ENCODE data around the gene TBC1D9.
"Not testable (repeated sequence)": the region's sequence is repeated elsewhere in the genome, so short reads cannot be mapped to it uniquely, and the experiment has no call there.

The TBC1D9 gene

GRCh38 chr4:140756319-140757231 lies at the start of gene TBC1D9:
Gene TBC1D9, minus strand, starts transcription at chr4:140756385. Its CDS starts 340 bp downstream, at chr4:140756045.
- no peaks in the 10 kb centered on the region for H3K4me1 ChIP-seq (ENCODE audit: control insufficient read depth, insufficient read depth, low read length)
- H3K9me3 ChIP-seq (ENCODE audit: control insufficient read depth, low read length) = no peaks in the 10 kb centered on the region
- H3K9ac ChIP-seq (ENCODE audit: low read length) = peak within 1 kb of the TSS; percentile 88
- H3K27me3 ChIP-seq (ENCODE audit: control insufficient read depth, insufficient read depth, low read length) = no peaks in the 10 kb centered on the region
- no peaks in the 10 kb centered on the region for H3K36me3 ChIP-seq (ENCODE audit: control insufficient read depth, insufficient read depth, low read length)
- H3K4me3 ChIP-seq (ENCODE audit: low read length) = peak within 1 kb of the TSS; percentile 66

GRCh38 chr4:140805293-140805692 lies 49.1 kb upstream of the TBC1D9 start:
- Histone ChIP-seq H3K9ac (ENCODE audit: low read length) (no peak overlapping the region), H3K27me3 (ENCODE audit: control insufficient read depth, insufficient read depth, low read length) (no peaks in the 10 kb centered on the region), H3K4me3 (ENCODE audit: low read length) (no peak overlapping the region), H3K4me1 (ENCODE audit: control insufficient read depth, insufficient read depth, low read length) (no peaks in the 10 kb centered on the region), H3K36me3 (ENCODE audit: control insufficient read depth, insufficient read depth, low read length) (no peaks in the 10 kb centered on the region), H3K9me3 (ENCODE audit: control insufficient read depth, low read length) (no peaks in the 10 kb centered on the region)

DNA sequence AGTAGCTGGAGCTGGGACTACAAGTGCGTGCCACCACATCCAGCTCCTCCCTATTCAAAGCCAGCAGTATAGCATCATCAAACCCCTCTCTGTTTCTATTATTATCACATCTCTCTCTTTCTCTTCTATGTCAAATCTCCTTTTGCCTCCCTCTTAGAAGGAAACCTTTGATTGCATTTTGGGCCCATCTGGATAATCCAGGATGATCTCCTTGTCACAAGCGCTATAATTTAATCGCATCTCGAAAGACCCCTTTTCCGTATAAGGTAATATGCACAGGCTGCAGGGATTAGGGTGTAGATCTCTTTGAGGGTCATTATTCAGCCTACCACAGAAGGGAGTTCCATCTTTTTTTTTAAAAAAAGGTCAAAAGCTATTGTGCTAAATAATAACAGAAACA lies 46.4 kb upstream of the TBC1D9 start:
- no peaks in the 10 kb centered on the region for H3K27me3 ChIP-seq (ENCODE audit: control insufficient read depth, insufficient read depth, low read length)
- no peaks in the 10 kb centered on the region for H3K36me3 ChIP-seq (ENCODE audit: control insufficient read depth, insufficient read depth, low read length)
- no peak overlapping the region for H3K4me3 ChIP-seq (ENCODE audit: low read length)
- H3K4me1 ChIP-seq (ENCODE audit: control insufficient read depth, insufficient read depth, low read length) = no peaks in the 10 kb centered on the region
- no peak overlapping the region for H3K9ac ChIP-seq (ENCODE audit: low read length)
- H3K9me3 ChIP-seq (ENCODE audit: control insufficient read depth, low read length) = no peaks in the 10 kb centered on the region

- Histone ChIP-seq H3K36me3 (ENCODE audit: control insufficient read depth, insufficient read depth, low read length) (no peaks in the 10 kb centered on the region), H3K4me1 (ENCODE audit: control insufficient read depth, insufficient read depth, low read length) (no peaks in the 10 kb centered on the region), H3K4me3 (ENCODE audit: low read length) (no peak overlapping the region), H3K9me3 (ENCODE audit: control insufficient read depth, low read length) (no peaks in the 10 kb centered on the region), H3K9ac (ENCODE audit: low read length) (no peak overlapping the region), H3K27me3 (ENCODE audit: control insufficient read depth, insufficient read depth, low read length) (no peaks in the 10 kb centered on the region)
Observed at GRCh38 chr4:140800666-140801065, 44.5 kb upstream of the TBC1D9 start.

GRCh38 chr4:140799686-140800225 lies 43.6 kb upstream of the TBC1D9 start:
- H3K4me1 ChIP-seq (ENCODE audit: control insufficient read depth, insufficient read depth, low read length) = no peaks in the 10 kb centered on the region

GRCh38 chr4:140793291-140793690 lies 37.1 kb upstream of the TBC1D9 start:
- no peak overlapping the region for H3K9ac ChIP-seq (ENCODE audit: low read length)
- no peaks in the 10 kb centered on the region for H3K4me1 ChIP-seq (ENCODE audit: control insufficient read depth, insufficient read depth, low read length)
- no peak overlapping the region for H3K4me3 ChIP-seq (ENCODE audit: low read length)
- no peaks in the 10 kb centered on the region for H3K9me3 ChIP-seq (ENCODE audit: control insufficient read depth, low read length)
- H3K36me3 ChIP-seq (ENCODE audit: control insufficient read depth, insufficient read depth, low read length) = no peaks in the 10 kb centered on the region
- H3K27me3 ChIP-seq (ENCODE audit: control insufficient read depth, insufficient read depth, low read length) = no peaks in the 10 kb centered on the region

More at GRCh38 chr4:140799686-140800225, 43.6 kb upstream of the TBC1D9 start:
- no peak overlapping the region for H3K4me3 ChIP-seq (ENCODE audit: low read length)
- H3K9me3 ChIP-seq (ENCODE audit: control insufficient read depth, low read length) = no peaks in the 10 kb centered on the region
- no peaks in the 10 kb centered on the region for H3K27me3 ChIP-seq (ENCODE audit: control insufficient read depth, insufficient read depth, low read length)
- H3K36me3 ChIP-seq (ENCODE audit: control insufficient read depth, insufficient read depth, low read length) = no peaks in the 10 kb centered on the region
- H3K9ac ChIP-seq (ENCODE audit: low read length) = no peak overlapping the region

- no peaks in the 10 kb centered on the region for H3K4me1 ChIP-seq (ENCODE audit: control insufficient read depth, insufficient read depth, low read length)
- H3K9me3 ChIP-seq (ENCODE audit: control insufficient read depth, low read length) = no peaks in the 10 kb centered on the region
- no peaks in the 10 kb centered on the region for H3K36me3 ChIP-seq (ENCODE audit: control insufficient read depth, insufficient read depth, low read length)
- H3K4me3 ChIP-seq (ENCODE audit: low read length) = no peak overlapping the region
- no peaks in the 10 kb centered on the region for H3K27me3 ChIP-seq (ENCODE audit: control insufficient read depth, insufficient read depth, low read length)
- no peak overlapping the region for H3K9ac ChIP-seq (ENCODE audit: low read length)
Observed at GRCh38 chr4:140790765-140791164, 34.6 kb upstream of the TBC1D9 start.

DNA sequence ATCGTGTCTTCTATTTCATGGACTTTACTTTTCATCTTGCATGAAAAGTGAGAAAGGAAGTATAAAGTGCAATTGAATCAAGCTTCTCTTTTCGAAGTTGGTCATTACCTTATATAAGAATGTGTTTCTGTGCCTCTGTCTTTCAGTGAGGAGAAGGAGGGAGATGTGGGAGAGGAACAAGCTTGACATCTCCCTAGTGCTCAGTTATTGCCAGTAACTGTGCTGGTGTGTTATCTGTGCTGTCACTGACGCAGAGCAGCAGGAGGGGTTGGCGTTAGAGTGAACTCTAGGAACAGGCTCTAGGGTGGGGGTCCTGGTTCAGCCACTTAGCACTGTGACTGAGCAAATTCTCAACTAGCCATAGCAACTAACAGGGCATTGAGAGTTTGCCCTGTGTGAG lies 34.0 kb upstream of the TBC1D9 start:
- Histone ChIP-seq H3K4me1 (ENCODE audit: control insufficient read depth, insufficient read depth, low read length) (no peaks in the 10 kb centered on the region), H3K4me3 (ENCODE audit: low read length) (no peak overlapping the region), H3K27me3 (ENCODE audit: control insufficient read depth, insufficient read depth, low read length) (no peaks in the 10 kb centered on the region)

GRCh38 chr4:140789759-140790158 lies 33.6 kb upstream of the TBC1D9 start:
- no peaks in the 10 kb centered on the region for H3K27me3 ChIP-seq (ENCODE audit: control insufficient read depth, insufficient read depth, low read length)
- no peaks in the 10 kb centered on the region for H3K36me3 ChIP-seq (ENCODE audit: control insufficient read depth, insufficient read depth, low read length)
- H3K9me3 ChIP-seq (ENCODE audit: control insufficient read depth, low read length) = no peaks in the 10 kb centered on the region
- H3K9ac ChIP-seq (ENCODE audit: low read length) = no peak overlapping the region
- H3K4me3 ChIP-seq (ENCODE audit: low read length) = no peak overlapping the region
- no peaks in the 10 kb centered on the region for H3K4me1 ChIP-seq (ENCODE audit: control insufficient read depth, insufficient read depth, low read length)

More for the DNA sequence above, 34.0 kb upstream of the TBC1D9 start:
- H3K9ac ChIP-seq (ENCODE audit: low read length) = no peak overlapping the region
- H3K9me3 ChIP-seq (ENCODE audit: control insufficient read depth, low read length) = no peaks in the 10 kb centered on the region
- no peaks in the 10 kb centered on the region for H3K36me3 ChIP-seq (ENCODE audit: control insufficient read depth, insufficient read depth, low read length)

- H3K9ac ChIP-seq (ENCODE audit: low read length); H3K36me3 ChIP-seq (ENCODE audit: control insufficient read depth, insufficient read depth, low read length); H3K4me3 ChIP-seq (ENCODE audit: low read length); H3K4me1 ChIP-seq (ENCODE audit: control insufficient read depth, insufficient read depth, low read length); H3K27me3 ChIP-seq (ENCODE audit: control insufficient read depth, insufficient read depth, low read length); H3K9me3 ChIP-seq (ENCODE audit: control insufficient read depth, low read length): not testable (repeated sequence)
Observed at GRCh38 chr4:140782787-140783186, 26.6 kb upstream of the TBC1D9 start.

DNA sequence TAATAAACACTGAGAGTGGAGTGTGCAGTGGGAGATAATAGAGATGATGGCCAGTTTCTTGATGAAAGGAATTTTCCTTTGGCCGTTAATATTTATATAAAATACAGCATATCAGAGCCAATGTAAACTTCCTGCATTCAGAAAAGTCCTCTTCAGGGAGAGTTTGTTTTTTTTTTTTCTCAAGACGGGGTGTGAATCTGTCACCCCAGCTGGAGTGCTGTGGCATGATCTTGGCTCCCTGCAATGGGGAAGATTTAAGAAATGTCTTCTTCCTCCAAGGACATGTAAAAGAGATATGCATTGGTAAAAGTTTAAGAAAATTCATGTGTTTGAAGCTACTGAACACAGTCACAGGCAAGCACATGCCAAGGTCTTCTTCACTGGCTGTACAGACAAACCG lies 25.4 kb upstream of the TBC1D9 start:
- Histone ChIP-seq H3K9me3 (ENCODE audit: control insufficient read depth, low read length) (no peaks in the 10 kb centered on the region), H3K27me3 (ENCODE audit: control insufficient read depth, insufficient read depth, low read length) (no peaks in the 10 kb centered on the region), H3K36me3 (ENCODE audit: control insufficient read depth, insufficient read depth, low read length) (no peaks in the 10 kb centered on the region), H3K4me3 (ENCODE audit: low read length) (no peak overlapping the region), H3K4me1 (ENCODE audit: control insufficient read depth, insufficient read depth, low read length) (no peaks in the 10 kb centered on the region), H3K9ac (ENCODE audit: low read length) (no peak overlapping the region)

DNA sequence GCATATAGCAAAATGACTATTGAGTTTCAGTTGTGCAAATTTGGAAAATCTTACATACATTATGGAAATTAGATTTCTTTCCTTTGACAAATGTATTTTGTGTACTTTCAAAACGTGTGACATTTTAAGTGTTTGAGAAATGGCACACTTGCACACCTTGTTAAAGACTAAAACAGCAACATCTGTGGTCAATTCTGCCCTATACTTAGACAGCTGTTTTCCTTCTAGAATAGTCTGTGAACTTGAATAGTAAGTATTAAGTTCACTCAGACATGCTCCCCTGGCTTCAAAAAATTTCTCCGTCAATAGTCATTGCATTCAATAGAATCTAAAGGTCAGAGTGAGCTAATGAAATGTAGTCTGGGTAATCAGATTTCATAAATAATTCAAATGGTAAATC lies 21.7 kb upstream of the TBC1D9 start:
- no peaks in the 10 kb centered on the region for H3K4me1 ChIP-seq (ENCODE audit: control insufficient read depth, insufficient read depth, low read length)
- H3K27me3 ChIP-seq (ENCODE audit: control insufficient read depth, insufficient read depth, low read length) = no peaks in the 10 kb centered on the region
- no peak overlapping the region for H3K9ac ChIP-seq (ENCODE audit: low read length)
- H3K4me3 ChIP-seq (ENCODE audit: low read length) = no peak overlapping the region
- H3K9me3 ChIP-seq (ENCODE audit: control insufficient read depth, low read length) = no peaks in the 10 kb centered on the region
- H3K36me3 ChIP-seq (ENCODE audit: control insufficient read depth, insufficient read depth, low read length) = no peaks in the 10 kb centered on the region

Data from mucosa of stomach (tissue), 1 donor.